ENCODE measurements around the gene KCNJ6. TPM values are rescaled to one million over a fixed set of nuclear protein-coding genes. Genes with fewer than 3 reads are reported as not detected.

Gene KCNJ6
- total and polyA plus RNA-seq, 2 of the 8 experiments (the other 6 are each of a cell fraction or from before 2014, with no cell fraction given): 0.51 to 1.2 TPM

DNA sequence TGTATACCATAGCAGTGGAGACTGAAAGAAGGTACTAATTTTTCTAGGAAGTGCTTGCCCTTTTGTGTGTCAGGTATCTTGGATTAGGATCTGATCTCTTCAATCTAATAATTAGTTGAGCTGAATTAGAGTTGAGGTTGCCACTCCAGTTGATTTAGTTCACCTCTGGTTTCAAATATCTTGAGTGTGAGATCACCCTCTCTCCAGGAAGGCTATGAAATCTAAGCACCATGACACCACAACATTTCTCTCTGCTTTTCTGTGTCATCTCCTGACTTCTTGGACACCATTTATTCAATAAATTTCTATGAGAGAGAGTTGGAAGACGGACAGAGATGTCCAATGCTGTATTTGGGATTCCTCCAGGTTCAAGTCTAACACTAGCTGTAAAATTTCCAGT, 336.9 kb downstream of the KCNJ6 start (continued):
- TF ChIP-seq, protein P1, sequence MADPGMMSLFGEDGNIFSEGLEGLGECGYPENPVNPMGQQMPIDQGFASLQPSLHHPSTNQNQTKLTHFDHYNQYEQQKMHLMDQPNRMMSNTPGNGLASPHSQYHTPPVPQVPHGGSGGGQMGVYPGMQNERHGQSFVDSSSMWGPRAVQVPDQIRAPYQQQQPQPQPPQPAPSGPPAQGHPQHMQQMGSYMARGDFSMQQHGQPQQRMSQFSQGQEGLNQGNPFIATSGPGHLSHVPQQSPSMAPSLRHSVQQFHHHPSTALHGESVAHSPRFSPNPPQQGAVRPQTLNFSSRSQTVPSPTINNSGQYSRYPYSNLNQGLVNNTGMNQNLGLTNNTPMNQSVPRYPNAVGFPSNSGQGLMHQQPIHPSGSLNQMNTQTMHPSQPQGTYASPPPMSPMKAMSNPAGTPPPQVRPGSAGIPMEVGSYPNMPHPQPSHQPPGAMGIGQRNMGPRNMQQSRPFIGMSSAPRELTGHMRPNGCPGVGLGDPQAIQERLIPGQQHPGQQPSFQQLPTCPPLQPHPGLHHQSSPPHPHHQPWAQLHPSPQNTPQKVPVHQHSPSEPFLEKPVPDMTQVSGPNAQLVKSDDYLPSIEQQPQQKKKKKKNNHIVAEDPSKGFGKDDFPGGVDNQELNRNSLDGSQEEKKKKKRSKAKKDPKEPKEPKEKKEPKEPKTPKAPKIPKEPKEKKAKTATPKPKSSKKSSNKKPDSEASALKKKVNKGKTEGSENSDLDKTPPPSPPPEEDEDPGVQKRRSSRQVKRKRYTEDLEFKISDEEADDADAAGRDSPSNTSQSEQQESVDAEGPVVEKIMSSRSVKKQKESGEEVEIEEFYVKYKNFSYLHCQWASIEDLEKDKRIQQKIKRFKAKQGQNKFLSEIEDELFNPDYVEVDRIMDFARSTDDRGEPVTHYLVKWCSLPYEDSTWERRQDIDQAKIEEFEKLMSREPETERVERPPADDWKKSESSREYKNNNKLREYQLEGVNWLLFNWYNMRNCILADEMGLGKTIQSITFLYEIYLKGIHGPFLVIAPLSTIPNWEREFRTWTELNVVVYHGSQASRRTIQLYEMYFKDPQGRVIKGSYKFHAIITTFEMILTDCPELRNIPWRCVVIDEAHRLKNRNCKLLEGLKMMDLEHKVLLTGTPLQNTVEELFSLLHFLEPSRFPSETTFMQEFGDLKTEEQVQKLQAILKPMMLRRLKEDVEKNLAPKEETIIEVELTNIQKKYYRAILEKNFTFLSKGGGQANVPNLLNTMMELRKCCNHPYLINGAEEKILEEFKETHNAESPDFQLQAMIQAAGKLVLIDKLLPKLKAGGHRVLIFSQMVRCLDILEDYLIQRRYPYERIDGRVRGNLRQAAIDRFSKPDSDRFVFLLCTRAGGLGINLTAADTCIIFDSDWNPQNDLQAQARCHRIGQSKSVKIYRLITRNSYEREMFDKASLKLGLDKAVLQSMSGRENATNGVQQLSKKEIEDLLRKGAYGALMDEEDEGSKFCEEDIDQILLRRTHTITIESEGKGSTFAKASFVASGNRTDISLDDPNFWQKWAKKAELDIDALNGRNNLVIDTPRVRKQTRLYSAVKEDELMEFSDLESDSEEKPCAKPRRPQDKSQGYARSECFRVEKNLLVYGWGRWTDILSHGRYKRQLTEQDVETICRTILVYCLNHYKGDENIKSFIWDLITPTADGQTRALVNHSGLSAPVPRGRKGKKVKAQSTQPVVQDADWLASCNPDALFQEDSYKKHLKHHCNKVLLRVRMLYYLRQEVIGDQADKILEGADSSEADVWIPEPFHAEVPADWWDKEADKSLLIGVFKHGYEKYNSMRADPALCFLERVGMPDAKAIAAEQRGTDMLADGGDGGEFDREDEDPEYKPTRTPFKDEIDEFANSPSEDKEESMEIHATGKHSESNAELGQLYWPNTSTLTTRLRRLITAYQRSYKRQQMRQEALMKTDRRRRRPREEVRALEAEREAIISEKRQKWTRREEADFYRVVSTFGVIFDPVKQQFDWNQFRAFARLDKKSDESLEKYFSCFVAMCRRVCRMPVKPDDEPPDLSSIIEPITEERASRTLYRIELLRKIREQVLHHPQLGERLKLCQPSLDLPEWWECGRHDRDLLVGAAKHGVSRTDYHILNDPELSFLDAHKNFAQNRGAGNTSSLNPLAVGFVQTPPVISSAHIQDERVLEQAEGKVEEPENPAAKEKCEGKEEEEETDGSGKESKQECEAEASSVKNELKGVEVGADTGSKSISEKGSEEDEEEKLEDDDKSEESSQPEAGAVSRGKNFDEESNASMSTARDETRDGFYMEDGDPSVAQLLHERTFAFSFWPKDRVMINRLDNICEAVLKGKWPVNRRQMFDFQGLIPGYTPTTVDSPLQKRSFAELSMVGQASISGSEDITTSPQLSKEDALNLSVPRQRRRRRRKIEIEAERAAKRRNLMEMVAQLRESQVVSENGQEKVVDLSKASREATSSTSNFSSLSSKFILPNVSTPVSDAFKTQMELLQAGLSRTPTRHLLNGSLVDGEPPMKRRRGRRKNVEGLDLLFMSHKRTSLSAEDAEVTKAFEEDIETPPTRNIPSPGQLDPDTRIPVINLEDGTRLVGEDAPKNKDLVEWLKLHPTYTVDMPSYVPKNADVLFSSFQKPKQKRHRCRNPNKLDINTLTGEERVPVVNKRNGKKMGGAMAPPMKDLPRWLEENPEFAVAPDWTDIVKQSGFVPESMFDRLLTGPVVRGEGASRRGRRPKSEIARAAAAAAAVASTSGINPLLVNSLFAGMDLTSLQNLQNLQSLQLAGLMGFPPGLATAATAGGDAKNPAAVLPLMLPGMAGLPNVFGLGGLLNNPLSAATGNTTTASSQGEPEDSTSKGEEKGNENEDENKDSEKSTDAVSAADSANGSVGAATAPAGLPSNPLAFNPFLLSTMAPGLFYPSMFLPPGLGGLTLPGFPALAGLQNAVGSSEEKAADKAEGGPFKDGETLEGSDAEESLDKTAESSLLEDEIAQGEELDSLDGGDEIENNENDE (IDR thresholded peaks at IDR 0.05; ENCODE audit: insufficient replicate concordance, low read length): no peak
- TF ChIP-seq BRCA1 (IDR thresholded peaks at IDR 0.05; ENCODE audit: low read depth, low read length): no peak
- no peak for TF ChIP-seq TEAD4 (IDR thresholded peaks at IDR 0.05; ENCODE audit: low read depth, low read length)
- no peak for TF ChIP-seq EP300 (IDR thresholded peaks at IDR 0.05; ENCODE audit: borderline replicate concordance in 1 of 2, low read depth in 2 of 2, low read length in 2 of 2)
- no peak for TF ChIP-seq RNF2 (IDR thresholded peaks at IDR 0.05; ENCODE audit: borderline replicate concordance, low read depth, low read length, missing control alignments, poor library complexity, severe bottlenecking)
- TF ChIP-seq, protein P2, sequence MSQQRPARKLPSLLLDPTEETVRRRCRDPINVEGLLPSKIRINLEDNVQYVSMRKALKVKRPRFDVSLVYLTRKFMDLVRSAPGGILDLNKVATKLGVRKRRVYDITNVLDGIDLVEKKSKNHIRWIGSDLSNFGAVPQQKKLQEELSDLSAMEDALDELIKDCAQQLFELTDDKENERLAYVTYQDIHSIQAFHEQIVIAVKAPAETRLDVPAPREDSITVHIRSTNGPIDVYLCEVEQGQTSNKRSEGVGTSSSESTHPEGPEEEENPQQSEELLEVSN (IDR thresholded peaks at IDR 0.05): no peak
- no peak for TF ChIP-seq SRF (IDR thresholded peaks at IDR 0.05; ENCODE audit: low read depth, low read length)
- TF ChIP-seq GABPA (IDR thresholded peaks at IDR 0.05; ENCODE audit: borderline replicate concordance, insufficient read depth, low read length): no peak
